HG03103 (cell line): Measurements from ENCODE around the gene HOXA4.

Experiments
- ATAC-seq: cut with Tn5 transposase; IDR thresholded peaks from one replicate; pipeline ENCODE4 v1.9.1; 2021; ENCODE audit warnings: low read depth; ENCODE audit not compliant: unreplicated experiment

The HOXA4 gene

DNA sequence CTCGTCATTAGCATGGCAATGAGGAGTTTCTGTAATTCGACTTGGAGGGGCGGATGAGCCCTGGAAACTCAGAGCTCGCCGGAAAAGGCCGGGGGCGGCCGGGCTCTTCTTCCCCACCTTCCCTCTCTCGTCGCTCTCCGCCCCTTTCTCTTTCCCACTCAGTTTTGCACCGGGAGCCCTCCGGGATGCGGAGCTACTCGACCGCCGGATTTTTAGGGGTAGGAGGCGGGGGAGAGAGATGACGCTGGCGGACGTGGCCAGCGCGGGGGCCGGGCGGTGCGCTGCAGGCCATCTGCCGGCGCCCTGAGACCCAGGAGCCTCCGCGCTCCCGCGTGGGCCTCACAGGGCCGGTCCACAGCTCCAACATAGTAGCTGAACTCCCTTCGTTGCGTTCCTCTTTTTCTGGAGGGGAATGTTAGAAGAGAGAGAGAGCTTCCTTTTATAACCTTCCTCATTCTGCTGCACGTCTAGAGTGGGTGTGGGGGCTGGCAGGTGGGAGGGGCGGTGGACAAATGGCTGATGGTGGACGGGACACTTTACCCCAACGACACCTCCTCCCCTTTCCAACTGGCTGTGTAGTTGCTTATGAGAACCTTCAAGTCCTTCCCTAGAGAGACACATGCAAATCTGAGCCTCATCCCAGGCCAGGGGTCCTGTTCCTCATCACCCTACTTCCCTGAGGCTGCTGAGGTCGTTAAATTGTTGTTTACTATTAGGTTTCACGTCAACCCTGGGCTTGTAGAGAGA lies 33.6 kb downstream of the HOXA4 start:
- no peak for ATAC-seq

GRCh38 chr7:27095897-27096767 lies 34.4 kb downstream of the HOXA4 start, which contains the start of gene HOXA1:
Gene HOXA1, minus strand, starts transcription at chr7:27096000. Its CDS starts 88 bp downstream, at chr7:27095912.
- ATAC-seq = peak; percentile 78

- ATAC-seq = no peak
Measured at GRCh38 chr7:27095050-27095896, 35.3 kb downstream of the HOXA4 start.

DNA sequence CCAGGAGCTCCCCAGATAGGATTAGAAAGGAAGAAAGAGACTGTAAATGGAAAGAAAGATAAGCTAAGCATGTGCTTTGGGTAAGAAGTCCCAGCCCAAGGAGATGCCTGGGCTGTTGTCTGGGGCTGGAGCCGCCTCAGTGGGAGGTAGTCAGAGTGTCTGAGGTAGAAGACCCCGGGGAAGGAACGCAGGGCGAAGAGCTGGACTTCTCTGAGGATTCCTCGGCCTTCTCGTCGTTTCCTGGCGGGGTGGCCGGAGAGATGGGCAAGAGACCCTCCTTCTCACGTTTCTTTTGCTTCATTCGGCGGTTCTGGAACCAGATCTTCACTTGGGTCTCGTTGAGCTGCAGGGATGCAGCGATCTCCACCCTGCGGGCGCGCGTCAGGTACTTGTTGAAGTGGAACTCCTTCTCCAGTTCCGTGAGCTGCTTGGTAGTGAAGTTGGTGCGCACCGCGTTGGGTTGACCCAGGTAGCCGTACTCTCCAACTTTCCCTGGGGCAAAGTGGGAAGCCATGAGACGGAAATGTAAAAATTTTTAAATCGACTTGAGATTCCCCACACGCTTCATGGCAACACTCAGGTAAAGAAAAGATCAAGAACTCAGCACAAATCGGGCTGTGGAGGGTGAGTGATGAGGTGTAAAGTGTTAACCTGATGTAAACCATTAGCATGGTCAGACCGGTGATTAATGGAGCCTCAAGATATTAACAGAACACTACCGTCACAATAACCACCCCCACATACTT lies 36.1 kb downstream of the HOXA4 start:
- ATAC-seq = no peak

DNA sequence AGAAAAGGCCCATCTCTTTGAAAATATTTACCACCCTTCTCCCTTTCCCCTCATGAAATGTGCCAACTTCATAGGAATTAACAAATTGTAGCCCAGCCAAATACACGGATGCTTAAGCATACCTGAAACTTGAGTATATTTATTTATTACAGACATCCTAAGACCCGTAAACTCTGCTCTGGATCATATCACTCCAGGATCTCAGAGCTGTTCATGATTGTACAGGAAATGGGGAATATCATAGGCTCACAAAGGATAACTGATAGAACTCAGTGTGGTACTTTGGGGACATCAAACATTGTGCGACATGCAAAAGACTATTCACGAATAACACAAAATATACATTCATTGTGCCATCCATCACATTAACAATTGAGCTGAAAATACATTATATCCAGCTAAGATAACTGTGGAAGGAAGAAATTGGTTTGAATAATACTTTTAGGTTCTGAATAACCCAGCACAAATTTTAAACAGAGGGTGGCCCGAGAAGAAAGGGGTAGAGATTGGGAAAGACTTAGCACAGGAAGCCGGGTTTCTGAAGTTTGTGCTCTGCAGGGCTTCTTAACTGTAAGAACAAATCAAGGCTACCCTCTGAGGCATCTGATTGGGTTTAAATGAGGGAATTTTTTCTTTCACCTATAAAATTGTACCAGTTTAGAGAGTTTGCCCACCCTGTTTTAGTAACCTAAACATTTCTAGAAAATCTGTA lies 37.2 kb downstream of the HOXA4 start:
- no peak for ATAC-seq

DNA sequence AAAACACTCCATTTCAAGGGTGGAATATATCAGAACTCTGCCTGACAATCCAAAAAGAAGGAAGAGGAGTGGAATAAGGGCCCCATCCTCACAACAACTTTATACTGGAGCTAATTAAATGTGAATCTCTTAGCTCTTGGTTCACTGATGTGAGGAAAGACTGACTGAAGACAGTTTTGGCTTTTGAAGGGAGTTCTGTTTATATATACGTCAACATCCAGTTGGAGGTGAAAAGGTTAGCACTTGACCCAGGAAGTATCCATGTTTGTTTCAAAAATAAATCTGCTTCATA lies 37.8 kb downstream of the HOXA4 start:
- ATAC-seq = no peak

GRCh38 chr7:27091941-27092818 lies 38.4 kb downstream of the HOXA4 start:
- no peak for ATAC-seq

GRCh38 chr7:27091105-27091504 lies 39.5 kb downstream of the HOXA4 start:
- no peak for ATAC-seq

DNA sequence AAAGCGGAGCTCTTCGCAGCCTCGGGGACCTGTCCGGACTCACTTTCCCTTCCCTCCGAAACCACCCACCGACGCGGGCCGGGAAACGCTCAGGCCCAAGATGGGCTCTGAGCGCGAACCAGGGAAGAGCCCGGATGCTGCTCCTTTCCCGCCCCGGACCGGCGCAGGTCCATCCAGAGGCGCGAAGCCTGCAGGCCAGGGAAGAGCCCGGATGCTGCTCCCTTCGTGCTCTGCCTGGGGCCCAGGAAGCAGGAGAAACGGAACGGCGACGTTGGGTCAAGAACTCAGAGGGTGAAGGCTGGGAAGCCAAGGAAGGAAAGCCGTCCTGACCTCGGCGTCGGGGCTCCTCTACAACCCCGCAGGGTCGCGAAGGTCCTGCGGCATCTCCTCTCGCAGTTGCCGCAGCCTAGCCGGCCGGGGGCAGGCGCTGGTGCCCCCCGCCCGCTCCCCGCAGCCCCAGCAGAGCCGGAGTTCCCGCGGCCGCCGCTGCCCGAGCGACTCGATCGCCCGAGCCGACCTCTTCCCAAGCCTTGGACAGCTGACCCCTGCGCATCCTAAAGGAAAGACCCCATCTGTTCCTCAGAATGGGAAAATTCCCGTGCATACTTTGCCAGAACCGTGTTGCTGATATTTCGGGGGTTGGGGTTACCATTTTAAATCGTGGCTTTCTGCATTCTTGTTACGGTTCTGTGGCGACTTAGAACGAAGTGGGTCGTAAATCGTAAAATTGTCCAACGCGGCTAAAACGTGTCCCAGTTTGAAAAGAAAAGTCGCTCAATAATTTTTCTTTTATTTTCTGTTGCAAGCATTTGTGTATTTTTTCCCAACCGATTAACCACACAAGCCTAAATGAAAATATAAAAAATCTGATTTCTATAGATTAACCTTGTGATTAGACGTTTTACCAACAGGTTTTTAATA lies 42.3 kb downstream of the HOXA4 start:
- no peak for ATAC-seq

GRCh38 chr7:27083646-27084045 lies 46.9 kb downstream of the HOXA4 start:
- no peak for ATAC-seq

DNA sequence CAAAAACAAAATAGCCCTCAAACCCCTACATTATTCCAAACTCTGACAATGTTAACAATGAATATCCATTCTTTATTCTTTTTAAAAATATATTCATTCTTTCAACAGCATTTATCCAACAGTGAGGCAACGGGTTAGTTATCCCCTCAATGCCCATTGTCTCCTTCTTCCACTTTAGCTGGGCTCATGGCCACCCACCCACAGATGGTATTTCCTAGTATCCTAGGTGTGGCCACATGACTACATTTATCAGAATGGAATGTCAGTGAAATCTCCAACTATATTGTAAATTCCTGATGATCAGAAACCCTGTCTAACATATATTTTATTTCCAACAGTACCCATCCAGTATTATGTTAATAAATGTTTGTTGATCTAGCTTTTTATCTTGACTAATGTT lies 48.4 kb downstream of the HOXA4 start:
- no peak for ATAC-seq

DNA sequence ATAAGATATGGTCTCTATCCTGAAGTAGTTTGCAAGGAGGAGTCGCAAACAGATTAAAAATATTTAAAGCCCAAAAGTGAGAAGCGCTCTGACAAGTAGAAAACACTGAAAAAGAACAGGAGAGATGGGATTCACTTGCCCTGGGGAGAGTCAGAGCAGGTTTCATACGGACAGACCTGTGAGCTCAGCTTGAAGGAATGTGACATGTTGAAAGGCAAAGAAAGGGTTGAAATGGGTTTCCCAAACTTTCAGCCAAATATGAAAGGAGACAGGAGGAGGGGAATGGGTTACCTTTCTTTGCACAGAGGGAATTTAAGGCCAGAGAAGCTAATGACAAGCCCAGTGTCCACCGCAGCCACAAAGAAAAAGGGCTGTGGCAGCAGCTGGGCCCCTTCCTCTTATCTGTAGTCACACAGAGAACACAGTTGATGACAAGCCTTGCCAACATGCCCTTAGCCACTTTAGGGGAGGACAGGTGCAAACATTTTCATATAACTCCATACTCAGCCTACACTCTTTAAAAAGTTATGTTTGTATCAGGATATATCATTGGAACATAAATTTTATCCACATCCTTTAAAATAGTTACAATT lies 49.6 kb downstream of the HOXA4 start:
- ATAC-seq = no peak

DNA sequence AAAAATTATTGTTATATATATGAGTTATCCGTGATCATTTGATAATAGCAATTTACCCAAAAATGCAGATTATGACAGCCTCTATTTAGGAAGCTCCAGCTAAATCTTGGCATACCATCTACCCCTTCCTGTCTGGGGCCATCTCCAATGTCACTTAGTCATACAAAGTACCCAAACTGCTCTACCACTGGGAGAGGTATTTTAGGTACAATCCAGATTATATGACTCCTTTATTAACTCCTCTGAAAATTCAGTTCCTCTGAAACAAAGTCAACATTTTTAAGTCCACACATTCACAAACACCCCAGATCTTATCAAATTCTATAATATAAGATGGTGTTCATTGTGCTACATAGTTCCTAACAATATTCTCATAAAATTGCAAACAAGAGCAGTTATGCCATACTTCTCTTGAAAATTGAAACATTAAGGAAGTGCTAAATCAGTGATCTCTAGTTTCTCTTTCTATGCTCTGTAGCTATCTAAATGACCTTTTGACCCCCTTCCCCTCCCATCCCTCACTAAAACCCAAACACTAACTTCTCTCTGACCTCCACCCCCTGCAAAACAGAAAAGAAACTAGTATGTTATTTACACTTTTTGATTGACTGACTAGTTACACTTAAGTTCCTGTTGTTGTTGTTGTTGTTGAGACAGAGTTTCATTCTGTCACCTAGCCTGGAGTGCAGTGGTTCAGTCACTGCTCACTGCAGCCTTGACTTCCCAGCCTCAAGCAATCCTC lies 51.2 kb downstream of the HOXA4 start:
- peak; percentile 51 for ATAC-seq

DNA sequence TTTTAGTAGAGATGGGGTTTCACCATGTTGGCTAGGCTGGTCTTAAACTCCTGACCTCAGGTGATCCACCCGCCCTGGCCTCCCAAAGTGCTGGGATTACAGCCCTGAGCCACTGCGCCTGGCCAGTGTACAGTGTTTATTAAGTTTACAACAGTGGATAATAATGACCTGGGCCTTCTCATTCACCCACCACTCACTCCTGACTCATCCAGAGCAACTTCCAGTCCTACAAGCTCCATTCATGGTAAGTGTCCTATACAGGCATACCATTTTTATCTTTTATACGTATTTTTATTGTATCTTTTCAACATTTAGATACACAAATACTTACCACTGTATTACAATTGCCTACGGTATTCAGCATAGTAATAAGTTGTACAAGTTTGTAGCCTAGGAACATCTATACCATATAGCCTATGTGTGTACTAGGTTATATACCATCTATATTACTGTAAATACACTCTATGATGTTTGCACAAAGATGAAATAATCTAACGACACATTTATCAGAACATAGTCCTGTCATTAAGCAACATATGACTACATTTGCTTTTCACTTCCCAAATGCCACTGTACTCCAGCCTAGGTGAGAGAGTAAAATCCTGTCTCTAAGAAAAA lies 51.8 kb downstream of the HOXA4 start:
- no peak for ATAC-seq
